GM19238 (cell line): ENCODE results near the gene SCAF8.
"Not testable (repeated sequence)": the region's sequence is repeated elsewhere in the genome, so short reads cannot be mapped to it uniquely, and the experiment has no call there.

Experiments used
- DNase-seq: peaks from one replicate; pipeline ENCODE4 v3.0.0; 2011; ENCODE audit warnings: low spot score; ENCODE audit not compliant: insufficient read length

SCAF8 gene

DNA sequence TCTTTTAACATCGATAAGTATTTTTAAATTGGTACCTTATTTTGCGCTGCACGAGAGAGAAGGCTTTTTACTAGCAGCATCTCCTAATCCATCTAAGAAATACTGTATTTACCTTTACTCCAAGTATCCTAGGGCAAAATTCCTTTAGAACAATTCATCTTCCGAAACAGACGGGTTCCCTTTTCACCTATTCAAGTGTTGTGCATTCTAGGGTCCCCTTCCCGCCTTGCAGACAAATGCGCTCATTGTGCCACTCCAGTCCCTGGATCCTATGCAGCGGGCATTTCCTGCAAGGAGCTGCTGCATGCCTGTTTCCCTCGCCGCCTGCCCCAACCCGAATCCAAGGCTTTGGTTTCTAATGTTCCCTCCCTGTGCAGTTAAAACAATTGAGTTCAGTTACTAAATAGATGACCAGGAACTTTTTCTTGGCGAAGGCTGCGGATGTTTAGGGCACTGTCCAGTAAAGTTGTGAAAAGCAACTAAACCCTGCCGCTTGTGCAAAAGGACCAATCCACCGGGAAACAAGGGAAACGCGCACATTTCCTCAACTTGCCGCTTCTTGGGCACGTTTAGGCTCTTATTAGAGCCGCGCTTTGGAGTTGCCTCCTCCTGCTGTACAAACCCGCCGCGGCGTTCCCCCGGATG, 556 bp upstream of the SCAF8 start:
- no peak for DNase-seq

DNA sequence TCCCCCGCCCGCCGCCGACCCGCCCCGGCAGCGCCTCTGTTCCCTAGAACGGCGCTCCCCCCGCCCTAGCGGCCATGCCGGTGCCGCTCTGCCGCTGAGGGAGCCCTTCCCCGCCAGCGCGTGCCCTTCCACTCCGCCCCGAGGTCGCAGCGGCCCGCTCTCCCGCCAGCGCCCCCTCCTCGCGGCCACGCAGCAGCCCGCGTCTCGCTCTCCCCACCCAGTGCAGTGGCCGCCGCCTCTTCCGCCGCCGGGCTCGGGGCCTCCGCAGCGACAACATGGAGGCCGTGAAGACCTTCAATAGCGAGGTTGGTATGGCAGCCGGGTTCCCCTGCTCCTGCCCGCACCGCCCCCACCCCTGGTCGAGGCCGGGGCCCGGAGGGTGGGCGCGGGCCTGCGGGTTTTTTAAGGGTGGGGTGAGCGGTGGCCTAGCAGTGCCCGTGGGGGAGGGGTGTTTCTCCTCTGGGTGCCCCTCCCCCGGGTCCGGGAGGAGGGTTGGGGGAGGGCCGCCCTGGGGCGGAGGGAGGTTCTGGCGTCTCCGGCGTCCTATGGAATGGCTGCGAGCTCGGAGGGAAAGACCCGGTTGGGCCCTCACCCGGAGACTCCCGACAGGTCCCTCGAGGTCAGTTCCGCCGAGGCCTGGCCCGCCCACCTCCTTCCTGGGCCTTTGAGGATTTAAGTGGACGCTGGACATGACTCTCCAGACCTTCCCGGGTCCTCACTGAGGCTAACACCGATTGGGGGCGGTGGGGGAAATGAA, 588 bp downstream of the SCAF8 start:
- DNase-seq = peak; percentile 85

DNA sequence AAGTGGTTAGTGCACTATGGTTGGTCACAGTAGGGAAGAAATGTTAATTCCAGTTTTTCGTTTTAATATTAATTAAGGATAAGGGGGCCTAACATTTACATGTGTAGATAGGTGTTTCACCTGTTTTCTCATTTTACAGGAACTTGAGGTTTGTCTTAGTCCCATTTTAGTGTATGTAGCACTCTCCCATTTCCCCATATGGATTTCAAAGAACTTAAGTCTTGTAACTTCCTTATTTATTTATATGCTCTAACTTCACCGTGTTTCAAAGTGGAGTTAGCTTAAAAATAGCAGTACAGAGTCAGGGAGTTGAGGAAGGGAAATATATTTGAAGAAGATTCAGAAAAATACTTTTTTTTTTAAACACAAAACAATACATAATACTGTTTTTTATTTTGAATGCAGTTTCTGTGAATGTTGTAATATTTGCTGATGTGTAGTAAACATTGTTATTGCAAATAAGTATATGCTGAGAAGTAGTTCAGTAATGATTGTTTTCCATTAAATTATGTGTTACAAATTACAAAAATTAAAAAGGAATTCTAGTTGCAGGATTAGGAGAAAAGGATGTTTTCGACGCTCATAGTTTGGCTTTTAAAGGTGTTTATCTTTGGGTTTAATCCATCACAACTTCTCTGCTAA, 3.5 kb downstream of the SCAF8 start:
- no peak for DNase-seq

DNA sequence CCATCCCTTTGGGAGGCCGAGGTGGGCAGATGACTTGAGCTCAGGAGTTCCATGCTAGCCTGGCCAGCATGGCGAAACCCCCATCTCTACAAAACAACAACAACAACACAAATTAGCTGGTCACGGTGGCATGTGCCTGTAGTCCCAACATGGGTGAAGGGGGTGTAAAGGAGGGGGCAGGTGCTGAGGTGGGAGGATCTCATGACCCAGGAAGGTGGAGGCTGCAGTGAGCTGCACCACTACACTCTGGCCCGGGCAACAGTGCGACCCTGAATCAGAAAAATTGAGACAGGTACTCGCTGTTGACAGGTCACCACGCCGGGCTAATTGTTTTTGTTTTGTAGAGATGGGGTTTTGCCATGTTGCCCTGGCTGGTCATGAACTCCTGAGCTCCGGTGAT, 4.2 kb downstream of the SCAF8 start:
- no peak for DNase-seq

DNA sequence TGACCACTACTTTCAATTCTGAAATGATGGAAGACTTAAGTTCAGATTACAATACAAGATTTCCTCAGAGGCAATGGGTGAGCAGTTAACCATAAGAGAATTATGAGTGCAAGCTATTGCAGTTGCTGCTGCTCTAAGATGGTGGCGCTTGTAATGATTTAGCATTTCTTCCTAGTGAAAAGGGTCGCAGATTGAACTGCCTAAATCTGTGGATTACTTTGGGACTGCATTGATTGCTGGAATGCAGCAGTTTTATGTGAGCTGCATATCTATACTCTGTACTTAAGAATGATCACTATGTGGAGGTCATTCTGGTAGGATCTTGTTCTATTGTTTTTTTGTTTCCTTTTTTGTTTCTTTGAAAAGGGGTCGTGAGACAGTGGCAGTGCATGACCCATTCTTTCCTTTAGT, 5.3 kb downstream of the SCAF8 start:
- DNase-seq = no peak

DNA sequence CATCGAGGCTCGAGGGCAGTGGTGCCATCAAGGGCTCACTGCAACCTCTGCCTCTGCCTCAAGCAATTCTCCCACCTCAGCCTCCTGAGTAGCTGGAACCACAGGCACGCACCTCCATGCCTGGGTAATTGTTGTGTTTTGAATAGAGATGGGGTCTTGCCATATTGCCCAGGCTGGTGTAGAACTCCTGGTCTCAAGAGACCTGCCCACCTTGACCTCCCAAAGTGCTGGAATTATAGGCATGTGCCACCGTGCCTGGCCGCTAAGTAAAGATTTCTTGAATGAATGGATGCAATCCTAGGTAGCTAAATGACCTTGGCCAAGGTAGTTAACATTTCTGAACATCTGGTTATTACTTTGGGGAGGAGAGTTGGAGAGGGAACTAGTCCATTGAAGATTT, 7.4 kb downstream of the SCAF8 start:
- no peak for DNase-seq

DNA sequence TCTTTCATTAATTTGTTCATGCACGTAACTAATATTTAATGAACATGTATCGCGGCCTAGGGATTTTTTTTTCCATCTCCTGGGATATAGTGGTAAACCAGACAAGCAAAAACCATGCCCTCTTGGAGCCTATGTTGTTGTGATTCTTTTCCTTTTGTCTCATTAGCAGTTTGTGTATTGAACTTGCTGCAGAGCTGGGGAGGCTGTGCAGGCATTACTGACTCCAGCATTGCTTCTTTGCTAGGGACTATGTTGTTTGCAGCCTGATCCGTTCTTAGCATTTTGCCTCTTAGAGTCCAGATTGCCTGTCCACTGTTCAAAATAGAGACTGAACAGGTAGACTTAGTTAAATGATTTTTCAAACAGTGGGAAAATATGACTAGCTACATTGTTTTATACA, 9.7 kb downstream of the SCAF8 start:
- DNase-seq = no peak

DNA sequence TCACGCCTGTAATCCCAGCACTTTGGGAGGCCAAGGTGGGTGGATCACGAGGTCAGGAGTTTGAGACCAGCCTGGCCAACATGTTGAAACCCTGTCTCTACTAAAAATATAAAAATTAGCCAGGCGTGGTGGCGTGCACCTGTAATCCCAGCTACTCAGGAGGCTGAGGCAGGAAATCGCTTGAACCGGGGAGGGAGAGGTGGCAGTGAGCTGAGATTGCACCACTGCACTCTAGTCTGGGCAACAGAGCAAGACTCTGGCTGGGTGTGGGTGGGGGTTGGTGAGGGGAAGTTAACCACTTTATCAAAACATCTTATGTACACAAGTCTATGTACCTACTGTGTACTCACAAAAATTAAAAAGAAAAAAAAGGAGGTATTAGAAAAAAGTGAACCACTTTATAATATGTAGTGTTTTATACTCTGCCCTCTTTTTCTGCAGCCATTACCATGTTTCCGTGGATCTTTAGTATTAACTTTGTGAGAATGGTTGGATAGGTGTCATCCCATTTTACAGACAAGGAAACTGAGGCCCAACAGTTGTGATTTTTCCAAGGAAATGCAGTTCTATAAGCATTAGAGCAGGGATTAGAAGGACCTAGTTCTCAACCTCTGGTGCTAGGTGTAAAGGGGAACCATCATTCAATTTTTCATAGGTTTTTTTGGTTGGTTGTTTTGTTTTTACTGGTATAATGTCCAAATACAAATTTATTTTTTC, 11.0 kb downstream of the SCAF8 start:
- DNase-seq = not testable (repeated sequence)

DNA sequence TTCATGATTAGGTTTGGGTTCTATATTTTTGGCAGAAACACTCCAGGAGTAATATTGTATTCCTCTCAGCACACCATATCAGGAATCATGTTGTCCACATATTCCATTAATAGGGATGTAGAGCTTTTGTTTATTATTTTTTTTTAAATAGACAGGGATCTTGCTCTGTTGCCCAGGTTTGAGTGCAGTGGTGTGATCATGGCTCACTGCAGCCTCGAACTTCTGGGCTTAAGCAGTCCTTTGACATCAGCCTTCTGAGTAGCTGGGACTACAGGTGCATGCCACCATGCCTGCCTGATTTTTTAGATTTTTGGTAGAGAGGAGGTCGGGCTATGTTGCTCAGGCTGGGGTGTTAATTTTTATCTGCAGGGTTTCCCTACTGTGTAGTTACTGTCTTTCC, 12.0 kb downstream of the SCAF8 start:
- no peak for DNase-seq

DNA sequence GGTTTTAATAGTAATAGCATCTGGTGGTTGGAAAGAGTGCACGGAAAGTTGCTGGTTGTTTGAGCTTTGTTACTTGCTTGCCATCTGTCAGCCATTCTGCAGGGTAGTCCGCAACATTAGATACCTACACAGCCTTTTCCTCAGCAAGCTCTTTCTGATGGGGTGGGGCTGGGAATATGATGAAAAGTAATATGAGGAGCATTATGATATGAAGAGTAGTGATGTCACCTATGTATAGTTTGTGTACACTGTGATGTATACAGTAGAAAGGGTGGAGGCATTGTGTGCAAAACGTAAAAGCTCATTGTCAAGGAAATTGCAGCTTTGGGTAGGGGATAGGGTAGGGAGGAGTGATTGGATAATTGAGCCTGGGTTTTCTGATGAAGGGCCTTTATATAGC, 16.1 kb downstream of the SCAF8 start:
- DNase-seq = no peak

DNA sequence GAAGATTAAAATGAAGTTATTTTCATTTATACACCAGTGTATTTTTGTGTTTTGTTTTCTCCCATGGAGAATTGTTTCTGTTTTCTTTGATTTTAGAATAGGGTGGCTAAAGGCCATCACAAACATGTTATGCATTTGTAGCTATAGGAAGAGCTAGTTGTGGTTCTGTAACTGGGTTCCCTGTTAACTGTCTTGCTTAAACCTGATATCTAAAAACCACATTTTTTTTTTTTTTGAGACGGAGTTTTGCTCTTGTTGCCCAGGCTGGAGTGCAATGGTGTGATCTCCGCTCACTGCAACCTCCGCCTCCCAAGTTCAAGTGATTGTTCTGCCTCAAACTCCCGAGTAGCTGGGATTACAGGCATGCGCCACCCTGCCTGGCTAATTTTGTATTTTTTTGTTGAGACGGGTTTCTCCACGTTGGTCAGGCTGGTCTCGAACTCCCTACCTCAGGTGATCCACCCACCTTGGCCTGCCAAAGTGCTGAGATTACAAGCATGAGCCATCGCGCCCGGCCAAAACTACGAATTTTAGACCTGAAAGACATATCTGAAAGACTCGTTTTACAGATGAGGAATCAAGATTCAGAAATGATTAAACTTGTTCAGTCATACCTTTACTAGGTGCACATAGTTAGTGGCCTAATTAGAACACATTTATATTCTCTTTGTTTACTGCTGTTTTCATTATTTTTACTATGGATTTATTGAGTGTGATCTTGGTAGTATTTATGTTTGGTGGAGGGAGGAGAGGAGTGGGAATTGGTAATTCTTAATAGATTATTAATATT, 18.0 kb downstream of the SCAF8 start:
- DNase-seq = no peak

DNA sequence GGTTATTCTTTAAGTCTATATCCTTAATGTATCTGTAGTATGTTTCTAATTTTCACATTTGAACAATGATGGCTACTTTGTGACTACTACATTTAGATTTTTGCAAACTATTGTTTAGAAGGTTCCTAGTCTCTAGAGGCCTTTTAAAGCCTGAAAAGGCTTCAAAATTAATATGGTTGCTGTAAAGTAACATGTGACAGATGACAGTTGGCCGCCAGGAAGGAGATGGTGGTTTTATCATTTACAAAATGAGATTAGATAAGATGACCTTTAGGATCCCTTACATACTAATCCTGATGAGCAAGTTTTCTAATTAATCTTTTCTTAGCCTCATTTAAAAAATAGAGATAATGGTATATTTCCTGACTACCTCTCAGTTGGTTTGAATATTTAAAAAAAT, 18.8 kb downstream of the SCAF8 start:
- DNase-seq = no peak

DNA sequence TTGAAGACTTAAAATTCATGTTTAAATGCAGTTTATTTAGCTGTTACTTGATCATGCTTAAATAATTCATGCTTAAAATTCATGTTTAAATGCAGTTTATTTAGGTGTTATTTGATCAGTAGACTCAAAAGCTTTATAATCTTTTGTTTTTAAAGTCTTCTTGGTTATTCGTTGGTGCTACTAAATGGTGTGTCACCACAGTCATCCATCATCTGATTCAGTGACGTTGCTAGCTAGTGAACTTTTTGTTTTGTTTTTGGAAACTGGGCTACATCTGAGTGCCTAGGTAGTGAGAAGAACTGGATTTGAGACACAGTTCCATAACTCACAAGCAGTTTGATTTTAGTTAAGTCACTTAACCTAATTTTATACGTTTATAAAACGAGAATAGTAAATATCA, 20.9 kb downstream of the SCAF8 start:
- no peak for DNase-seq

DNA sequence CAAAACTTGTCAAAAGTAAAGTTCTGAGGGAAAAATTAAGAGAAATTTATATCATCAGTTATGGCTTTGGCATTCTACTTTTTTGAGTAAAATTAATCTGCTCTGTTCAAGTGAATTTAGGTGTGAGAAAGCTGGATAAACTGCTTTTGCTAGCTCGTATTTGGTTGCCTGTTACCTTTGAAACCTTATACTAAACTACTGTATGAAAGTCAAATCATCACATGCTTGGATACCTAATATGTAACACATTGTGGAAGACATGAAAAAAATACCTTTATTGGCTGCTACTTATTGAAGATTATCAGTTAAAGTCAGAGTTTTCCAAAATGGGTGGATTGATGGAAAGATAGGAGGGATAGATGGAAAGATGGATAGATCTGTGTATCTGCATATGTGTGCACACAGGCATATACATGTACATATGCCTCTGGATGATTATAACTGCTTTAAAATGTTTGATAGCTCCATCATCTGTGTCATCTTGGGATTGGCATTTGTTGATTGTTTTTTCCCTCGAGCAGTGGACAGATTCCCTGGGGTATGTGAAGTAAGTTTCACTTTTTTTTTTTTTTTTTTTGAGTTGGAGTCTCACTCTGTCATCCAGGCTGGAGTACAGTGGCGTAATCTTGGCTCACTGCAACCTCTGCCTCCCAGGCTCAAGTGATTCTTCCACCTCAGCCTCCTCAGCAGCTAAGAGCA, 24.3 kb downstream of the SCAF8 start:
- DNase-seq = no peak

DNA sequence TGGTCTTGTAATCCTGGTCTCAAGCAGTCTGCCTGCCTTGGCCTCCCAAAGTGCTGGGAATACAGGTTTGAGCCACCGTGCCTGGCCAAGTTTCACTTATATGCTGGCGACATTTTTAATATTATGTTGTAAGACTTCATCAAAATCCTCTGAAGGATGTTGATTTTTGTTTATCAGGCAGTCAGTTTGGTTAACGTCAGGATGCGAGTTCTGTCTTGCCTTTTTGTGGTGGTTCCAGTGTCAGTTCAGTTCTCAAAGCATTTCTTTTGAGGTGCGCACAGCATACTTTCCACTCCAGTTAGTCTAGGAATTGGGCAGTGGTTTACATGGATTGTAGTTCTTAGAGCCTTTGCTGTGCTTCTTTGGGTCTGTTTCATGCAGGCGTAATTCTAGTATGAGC, 24.9 kb downstream of the SCAF8 start:
- DNase-seq = no peak

DNA sequence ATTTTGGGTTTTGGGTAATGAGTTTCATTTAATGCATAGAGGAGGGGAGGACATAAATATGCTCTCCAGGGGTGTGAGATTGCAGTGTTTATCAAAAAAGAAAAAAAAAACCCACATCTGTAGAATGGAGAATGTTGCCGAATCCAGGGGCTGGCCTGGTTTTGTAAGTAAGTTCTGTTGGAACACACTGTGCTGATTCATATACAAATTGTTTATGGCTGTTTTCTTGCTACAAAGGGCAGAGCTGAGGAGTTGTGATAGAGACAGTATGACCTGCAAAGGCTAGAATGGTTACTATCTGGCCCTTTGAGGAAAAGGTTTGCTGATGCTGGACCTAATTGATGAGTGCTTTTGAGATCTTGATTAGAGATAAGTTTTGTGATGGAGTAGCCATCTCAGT, 30.4 kb downstream of the SCAF8 start:
- DNase-seq = no peak

DNA sequence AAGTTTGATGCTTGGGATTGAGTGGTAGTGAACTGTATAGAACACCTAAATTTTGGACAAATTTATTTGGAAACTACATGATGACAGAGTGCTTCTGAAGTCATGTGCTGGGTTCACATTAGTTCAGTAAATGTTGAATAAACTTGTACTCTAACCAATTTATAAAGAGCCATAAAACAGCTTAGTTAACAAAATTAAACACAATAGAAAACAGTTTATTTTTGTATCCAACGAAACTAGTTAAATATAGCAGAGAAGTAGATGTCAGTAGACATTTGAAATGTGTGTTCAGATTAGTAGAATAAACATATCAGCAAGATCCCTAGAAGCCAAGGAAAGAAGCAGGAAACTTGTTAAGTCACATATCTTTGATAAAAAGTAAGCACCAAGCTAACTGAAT, 32.1 kb downstream of the SCAF8 start:
- DNase-seq = no peak

DNA sequence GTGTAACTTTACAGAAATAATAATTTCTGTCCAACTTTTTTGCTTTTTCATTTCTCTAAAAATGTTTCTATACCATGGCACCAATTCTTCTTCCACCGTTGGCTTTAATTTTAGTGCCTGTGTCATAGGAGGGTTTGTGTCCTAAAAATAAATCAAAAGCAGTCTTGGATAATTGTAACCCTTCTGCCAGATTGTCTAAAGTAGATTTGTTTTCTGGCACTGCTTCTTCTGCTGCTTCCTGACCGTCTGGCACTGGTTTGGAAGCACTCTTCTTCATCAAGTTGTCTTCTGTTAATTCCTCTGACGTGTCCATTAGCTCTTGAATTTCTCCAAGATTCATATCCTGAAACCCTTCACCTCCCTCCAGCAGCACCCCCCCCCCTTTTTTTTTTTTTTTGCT, 33.1 kb downstream of the SCAF8 start:
- no peak for DNase-seq

DNA sequence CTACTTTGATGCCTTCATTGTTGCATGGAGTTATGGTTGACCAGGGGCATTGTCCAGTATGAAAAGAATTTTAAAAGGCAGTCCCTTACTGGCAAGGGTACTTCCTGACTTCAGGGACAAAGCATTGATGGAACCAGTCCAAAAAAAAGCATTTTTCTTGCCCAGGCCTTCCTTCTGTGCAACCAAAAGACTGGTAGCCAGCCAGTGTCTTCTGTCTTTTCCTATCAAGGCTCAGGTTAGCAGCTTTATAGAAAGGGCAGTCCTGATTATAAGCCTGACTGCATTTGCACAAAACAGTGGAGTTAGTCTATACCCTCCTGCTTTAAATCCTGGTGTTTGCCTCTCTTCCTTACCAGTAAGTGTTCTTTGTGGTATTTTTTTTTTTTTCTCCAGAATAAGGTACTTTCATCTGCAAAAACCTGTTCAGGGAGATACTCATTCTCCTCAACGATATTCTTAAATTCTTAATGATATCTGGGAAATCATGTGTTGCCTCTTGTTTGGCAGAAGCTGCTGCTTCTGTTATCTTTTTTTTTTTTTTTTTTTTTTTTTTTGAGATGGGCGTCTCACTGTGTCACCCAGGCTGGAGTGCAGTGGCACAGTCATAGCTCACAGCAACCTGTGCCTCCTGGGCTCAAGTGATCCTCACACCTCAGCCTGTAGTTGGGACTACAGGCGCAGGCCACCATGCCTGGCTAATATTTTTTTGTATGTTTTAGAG, 33.9 kb downstream of the SCAF8 start:
- no peak for DNase-seq

DNA sequence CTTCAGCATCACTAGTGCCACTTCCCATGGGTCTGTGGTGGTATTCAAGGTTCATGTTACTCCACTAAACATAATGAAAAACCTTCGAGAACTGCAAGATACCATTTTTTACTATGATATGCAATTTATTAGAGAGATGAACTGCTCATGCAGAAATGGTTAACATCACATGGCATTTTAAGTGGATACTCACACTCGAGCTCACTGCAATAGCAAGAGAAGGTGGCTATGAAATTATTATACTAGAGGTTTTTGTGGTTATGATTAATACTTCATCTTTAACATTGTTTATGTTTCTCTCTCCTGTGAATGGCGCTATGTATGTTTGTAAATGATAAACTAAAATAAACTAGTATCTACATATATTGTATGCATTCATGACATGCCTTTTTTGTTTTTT, 35.1 kb downstream of the SCAF8 start:
- DNase-seq = no peak
